Measurements from ENCODE around the gene PDK2. TPM values are rescaled to one million over a fixed set of nuclear protein-coding genes. Genes with fewer than 3 reads are reported as not detected.

PDK2 gene
- total and polyA plus RNA-seq, 2 donors: 15.9 to 55.0 TPM

- WGBS: 66% methylated on average over 39 of the region's 39 CpGs
- H3K27ac ChIP-seq (ENCODE audit: low read depth): no peak overlapping the region
- no peak for DNase-seq (ENCODE audit: extremely low spot score)
- peaks cover 4% of the 10 kb centered on the region for H3K36me3 ChIP-seq (ENCODE audit: insufficient read depth)
- no peak overlapping the region for H3K4me3 ChIP-seq (ENCODE audit: low read depth, low read length)
- H3K4me1 ChIP-seq (ENCODE audit: insufficient read depth): no peaks in the 10 kb centered on the region
Observed at GRCh38 chr17:50076591-50077235, 18.4 kb upstream of the PDK2 start.

- H3K36me3 ChIP-seq (ENCODE audit: insufficient read depth): peaks cover 4% of the 10 kb centered on the region
- DNase-seq (ENCODE audit: extremely low spot score): no peak
- 96% methylated on average over 4 of the region's 4 CpGs for WGBS
- H3K4me1 ChIP-seq (ENCODE audit: insufficient read depth): no peaks in the 10 kb centered on the region
- no peak overlapping the region for H3K4me3 ChIP-seq (ENCODE audit: low read depth, low read length)
- H3K27ac ChIP-seq (ENCODE audit: low read depth): no peak overlapping the region
Observed at GRCh38 chr17:50078430-50078829, 16.7 kb upstream of the PDK2 start.

- H3K36me3 ChIP-seq (ENCODE audit: insufficient read depth): peaks cover 4% of the 10 kb centered on the region
- H3K4me3 ChIP-seq (ENCODE audit: low read depth, low read length): no peak overlapping the region
- H3K27ac ChIP-seq (ENCODE audit: low read depth): no peak overlapping the region
- DNase-seq (ENCODE audit: extremely low spot score): no peak
- WGBS: 77% methylated on average over 12 of the region's 12 CpGs
- H3K4me1 ChIP-seq (ENCODE audit: insufficient read depth): no peaks in the 10 kb centered on the region
Observed at GRCh38 chr17:50079334-50080095, 15.6 kb upstream of the PDK2 start.

- H3K27ac ChIP-seq (ENCODE audit: low read depth): no peak overlapping the region
- 89% methylated on average over 11 of the region's 11 CpGs for WGBS
- no peaks in the 10 kb centered on the region for H3K4me1 ChIP-seq (ENCODE audit: insufficient read depth)
- H3K36me3 ChIP-seq (ENCODE audit: insufficient read depth): peaks cover 4% of the 10 kb centered on the region
- H3K4me3 ChIP-seq (ENCODE audit: low read depth, low read length): no peak overlapping the region
- no peak for DNase-seq (ENCODE audit: extremely low spot score)
Observed at GRCh38 chr17:50080096-50080480, 15.1 kb upstream of the PDK2 start.

- H3K4me3 ChIP-seq (ENCODE audit: low read depth, low read length): no peak overlapping the region
- no peak for DNase-seq (ENCODE audit: extremely low spot score)
- 90% methylated on average over 7 of the region's 7 CpGs for WGBS
- no peak overlapping the region for H3K27ac ChIP-seq (ENCODE audit: low read depth)
- no peaks in the 10 kb centered on the region for H3K4me1 ChIP-seq (ENCODE audit: insufficient read depth)
- H3K36me3 ChIP-seq (ENCODE audit: insufficient read depth): peaks cover 4% of the 10 kb centered on the region
Observed at GRCh38 chr17:50080827-50081226, 14.3 kb upstream of the PDK2 start.

GRCh38 chr17:50081757-50082156 lies 13.4 kb upstream of the PDK2 start:
- Histone ChIP-seq H3K4me3 (ENCODE audit: low read depth, low read length) (no peak overlapping the region), H3K4me1 (ENCODE audit: insufficient read depth) (no peaks in the 10 kb centered on the region), H3K27ac (ENCODE audit: low read depth) (no peak overlapping the region), H3K36me3 (ENCODE audit: insufficient read depth) (peaks cover 4% of the 10 kb centered on the region)
- WGBS: 81% methylated on average over 5 of the region's 5 CpGs
- no peak for DNase-seq (ENCODE audit: extremely low spot score)

- no peaks in the 10 kb centered on the region for H3K4me1 ChIP-seq (ENCODE audit: insufficient read depth)
- H3K4me3 ChIP-seq (ENCODE audit: low read depth, low read length): no peak overlapping the region
- H3K27ac ChIP-seq (ENCODE audit: low read depth): no peak overlapping the region
- peaks cover 3% of the 10 kb centered on the region for H3K36me3 ChIP-seq (ENCODE audit: insufficient read depth)
- DNase-seq (ENCODE audit: extremely low spot score): no peak
- WGBS: 46% methylated on average over 10 of the region's 10 CpGs
Observed at GRCh38 chr17:50087246-50087911, 7.8 kb upstream of the PDK2 start.

GRCh38 chr17:50087912-50088405 lies 7.2 kb upstream of the PDK2 start:
- H3K27ac ChIP-seq (ENCODE audit: low read depth): no peak overlapping the region
- no peak overlapping the region for H3K4me3 ChIP-seq (ENCODE audit: low read depth, low read length)
- H3K36me3 ChIP-seq (ENCODE audit: insufficient read depth): peaks cover 3% of the 10 kb centered on the region
- 79% methylated on average over 19 of the region's 19 CpGs for WGBS
- DNase-seq (ENCODE audit: extremely low spot score): no peak
- no peaks in the 10 kb centered on the region for H3K4me1 ChIP-seq (ENCODE audit: insufficient read depth)

GRCh38 chr17:50088952-50089825 lies 6.0 kb upstream of the PDK2 start:
- Histone ChIP-seq H3K4me3 (ENCODE audit: low read depth, low read length) (no peak overlapping the region), H3K4me1 (ENCODE audit: insufficient read depth) (no peaks in the 10 kb centered on the region), H3K27ac (ENCODE audit: low read depth) (no peak overlapping the region), H3K36me3 (ENCODE audit: insufficient read depth) (peaks cover 3% of the 10 kb centered on the region)
- WGBS: 79% methylated on average over 25 of the region's 25 CpGs
- DNase-seq (ENCODE audit: extremely low spot score): no peak

GRCh38 chr17:50090071-50090470 lies 5.1 kb upstream of the PDK2 start:
- Histone ChIP-seq H3K4me3 (ENCODE audit: low read depth, low read length) (no peak overlapping the region), H3K27ac (ENCODE audit: low read depth) (no peak overlapping the region), H3K4me1 (ENCODE audit: insufficient read depth) (no peaks in the 10 kb centered on the region), H3K36me3 (ENCODE audit: insufficient read depth) (peaks cover 3% of the 10 kb centered on the region)
- no peak for DNase-seq (ENCODE audit: extremely low spot score)
- 69% methylated on average over 6 of the region's 6 CpGs for WGBS

GRCh38 chr17:50090971-50091917 lies 3.9 kb upstream of the PDK2 start:
- DNase-seq (ENCODE audit: extremely low spot score): no peak
- 74% methylated on average over 15 of the region's 15 CpGs for WGBS
- no peaks in the 10 kb centered on the region for H3K4me1 ChIP-seq (ENCODE audit: insufficient read depth)
- H3K36me3 ChIP-seq (ENCODE audit: insufficient read depth): peaks cover 3% of the 10 kb centered on the region
- no peak overlapping the region for H3K27ac ChIP-seq (ENCODE audit: low read depth)
- H3K4me3 ChIP-seq (ENCODE audit: low read depth, low read length): no peak overlapping the region

- H3K27ac ChIP-seq (ENCODE audit: low read depth): no peak overlapping the region
- no peak for DNase-seq (ENCODE audit: extremely low spot score)
- peaks cover 3% of the 10 kb centered on the region for H3K36me3 ChIP-seq (ENCODE audit: insufficient read depth)
- no peak overlapping the region for H3K4me3 ChIP-seq (ENCODE audit: low read depth, low read length)
- no peaks in the 10 kb centered on the region for H3K4me1 ChIP-seq (ENCODE audit: insufficient read depth)
- 55% methylated on average over 2 of the region's 2 CpGs for WGBS
Observed at GRCh38 chr17:50091918-50092285, 3.2 kb upstream of the PDK2 start.

Measured in urinary bladder (tissue), 4 donors.